GM10266 (cell line): ENCODE results near the gene INKA2.

Experiments
- DNase-seq: peaks from one replicate; pipeline ENCODE4 v3.0.0; 2012; ENCODE audit errors: extremely low spot score
- TF ChIP-seq, protein P1 (sequence below): IDR thresholded peaks from 2 replicates; pipeline ENCODE4 v1.5.1; 2012; ENCODE audit warnings: mild to moderate bottlenecking, low read depth; ENCODE audit not compliant: control insufficient read depth, insufficient read depth; ENCODE audit errors: missing control alignments

Gene INKA2

DNA sequence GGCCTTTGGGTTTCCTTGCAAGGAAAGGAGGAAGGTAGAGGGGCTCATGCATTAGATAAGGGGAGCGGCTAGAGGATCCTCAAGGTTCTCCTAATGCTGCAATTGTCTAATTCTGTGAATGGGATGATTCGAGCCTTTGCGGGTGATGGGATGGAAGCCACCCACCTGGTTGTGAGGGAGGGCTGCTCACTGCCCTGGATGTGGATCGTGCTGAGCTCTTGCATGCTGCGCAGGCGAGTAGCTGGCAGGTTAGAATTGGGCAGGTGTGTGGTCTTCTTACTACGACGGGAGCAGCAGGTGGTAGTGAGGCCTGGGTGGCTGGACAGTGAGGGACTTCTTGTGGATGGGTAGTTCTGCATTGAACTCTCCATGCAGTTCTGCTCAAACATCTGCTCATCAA lies 37.7 kb upstream of the INKA2 start:
- no peak for DNase-seq
- TF ChIP-seq, protein P1, sequence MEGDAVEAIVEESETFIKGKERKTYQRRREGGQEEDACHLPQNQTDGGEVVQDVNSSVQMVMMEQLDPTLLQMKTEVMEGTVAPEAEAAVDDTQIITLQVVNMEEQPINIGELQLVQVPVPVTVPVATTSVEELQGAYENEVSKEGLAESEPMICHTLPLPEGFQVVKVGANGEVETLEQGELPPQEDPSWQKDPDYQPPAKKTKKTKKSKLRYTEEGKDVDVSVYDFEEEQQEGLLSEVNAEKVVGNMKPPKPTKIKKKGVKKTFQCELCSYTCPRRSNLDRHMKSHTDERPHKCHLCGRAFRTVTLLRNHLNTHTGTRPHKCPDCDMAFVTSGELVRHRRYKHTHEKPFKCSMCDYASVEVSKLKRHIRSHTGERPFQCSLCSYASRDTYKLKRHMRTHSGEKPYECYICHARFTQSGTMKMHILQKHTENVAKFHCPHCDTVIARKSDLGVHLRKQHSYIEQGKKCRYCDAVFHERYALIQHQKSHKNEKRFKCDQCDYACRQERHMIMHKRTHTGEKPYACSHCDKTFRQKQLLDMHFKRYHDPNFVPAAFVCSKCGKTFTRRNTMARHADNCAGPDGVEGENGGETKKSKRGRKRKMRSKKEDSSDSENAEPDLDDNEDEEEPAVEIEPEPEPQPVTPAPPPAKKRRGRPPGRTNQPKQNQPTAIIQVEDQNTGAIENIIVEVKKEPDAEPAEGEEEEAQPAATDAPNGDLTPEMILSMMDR: no peak

DNA sequence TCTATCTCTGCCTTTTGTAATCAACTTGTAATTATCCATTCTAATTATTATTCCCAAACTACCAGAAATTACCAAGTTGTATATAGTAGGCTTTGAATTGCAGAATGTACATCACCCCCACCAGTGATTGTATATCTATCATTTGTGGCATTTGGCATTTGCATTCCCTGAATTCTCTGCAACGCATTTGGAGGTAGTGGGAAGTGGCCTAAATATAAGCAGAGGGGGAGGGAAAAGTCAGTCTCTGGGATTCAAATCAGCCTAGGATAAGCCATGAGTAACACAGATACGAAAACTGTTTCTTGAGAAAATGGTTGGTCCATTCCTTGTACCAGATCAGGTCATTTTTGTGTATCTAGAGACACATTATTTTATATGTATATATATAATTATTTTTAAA lies 37.2 kb upstream of the INKA2 start:
- no peak for DNase-seq
- TF ChIP-seq, protein P1: no peak

DNA sequence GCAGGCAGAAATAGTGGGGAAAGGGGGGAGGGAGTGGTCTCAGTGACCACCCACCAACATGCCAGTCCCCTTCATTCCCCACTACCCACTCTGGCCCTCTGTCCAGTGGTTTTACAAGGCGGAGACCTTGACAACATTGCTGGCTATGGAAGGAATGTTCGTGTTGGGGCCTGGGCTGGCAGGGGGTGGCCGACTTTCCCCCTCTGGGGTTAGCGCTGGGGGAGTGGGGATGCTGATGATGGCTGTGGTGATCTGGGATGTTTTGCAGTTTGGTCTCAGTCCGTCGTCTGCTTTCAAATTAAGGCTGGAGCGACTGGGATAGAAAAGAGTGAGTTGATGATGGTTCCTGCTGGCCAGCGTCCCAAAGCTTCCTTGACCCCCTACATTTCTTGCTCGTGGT lies 36.8 kb upstream of the INKA2 start:
- no peak for DNase-seq
- TF ChIP-seq, protein P1: no peak

DNA sequence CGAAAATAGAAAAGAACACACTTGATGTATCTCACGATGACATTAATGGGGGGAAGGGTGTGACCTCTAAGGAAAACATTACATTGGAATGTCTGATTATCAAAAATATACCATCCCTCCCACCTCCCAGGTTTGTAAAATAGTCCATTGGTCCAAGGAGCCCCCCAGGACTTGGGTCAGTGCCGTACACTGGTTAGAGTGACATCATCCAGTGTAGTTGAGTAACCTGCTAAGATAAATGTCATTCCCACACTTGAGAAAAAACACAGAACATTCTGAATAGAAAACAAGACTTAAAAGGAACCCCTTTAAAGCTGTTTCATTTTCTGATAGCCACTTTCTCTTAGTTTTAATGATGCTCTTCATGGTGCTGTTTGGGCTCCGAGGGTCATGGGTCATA lies 31.7 kb upstream of the INKA2 start:
- DNase-seq: no peak
- TF ChIP-seq, protein P1: no peak

DNA sequence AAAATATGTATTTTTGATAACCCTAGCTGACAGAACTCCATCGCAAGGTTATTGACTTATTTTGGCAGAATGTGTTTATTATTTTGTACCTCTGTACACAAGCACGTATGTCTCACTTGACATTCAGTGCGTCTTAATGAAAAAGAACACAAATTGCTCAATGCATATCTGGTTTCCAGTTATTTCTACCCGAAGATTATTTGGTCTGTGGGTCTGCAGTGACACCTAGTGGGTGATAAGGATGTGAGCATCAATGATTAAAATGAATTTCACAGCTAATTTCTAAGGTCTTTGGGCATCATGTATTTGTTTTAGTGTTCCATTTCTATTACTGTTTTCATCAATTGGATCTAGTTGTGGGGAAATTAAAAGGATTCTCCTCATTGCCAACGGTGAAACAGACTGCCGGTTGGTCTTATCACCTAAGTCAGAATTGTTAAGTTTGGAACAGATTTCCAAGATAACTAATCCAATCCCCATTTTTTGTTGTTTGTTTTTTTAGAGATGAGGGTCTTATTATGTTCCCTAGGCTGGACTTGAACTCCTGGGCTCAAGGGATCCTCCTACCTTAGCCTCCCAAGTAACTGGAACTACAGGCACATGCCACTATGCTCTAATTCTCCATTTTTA lies 30.4 kb upstream of the INKA2 start:
- TF ChIP-seq, protein P1: peak; percentile 76
- DNase-seq: peak; percentile 55

DNA sequence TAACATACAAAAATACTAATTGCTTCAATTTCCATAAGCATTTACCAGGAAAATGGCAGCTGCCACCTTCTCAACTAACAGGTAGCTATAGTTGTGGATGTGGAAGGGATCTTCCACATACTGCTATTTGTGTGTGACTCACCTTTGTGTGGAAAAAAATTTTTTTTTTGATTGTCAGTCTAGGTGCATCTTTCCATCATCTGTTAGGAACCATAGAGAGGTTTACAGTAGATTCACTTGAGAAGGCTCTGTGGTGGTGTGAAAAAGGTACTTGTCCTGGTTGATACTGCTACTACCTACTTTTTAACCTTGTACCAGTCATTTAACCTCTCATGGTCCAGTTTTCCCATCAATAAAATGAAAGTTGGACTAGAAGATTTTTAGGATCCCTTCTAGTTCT lies 29.4 kb upstream of the INKA2 start:
- DNase-seq: no peak

DNA sequence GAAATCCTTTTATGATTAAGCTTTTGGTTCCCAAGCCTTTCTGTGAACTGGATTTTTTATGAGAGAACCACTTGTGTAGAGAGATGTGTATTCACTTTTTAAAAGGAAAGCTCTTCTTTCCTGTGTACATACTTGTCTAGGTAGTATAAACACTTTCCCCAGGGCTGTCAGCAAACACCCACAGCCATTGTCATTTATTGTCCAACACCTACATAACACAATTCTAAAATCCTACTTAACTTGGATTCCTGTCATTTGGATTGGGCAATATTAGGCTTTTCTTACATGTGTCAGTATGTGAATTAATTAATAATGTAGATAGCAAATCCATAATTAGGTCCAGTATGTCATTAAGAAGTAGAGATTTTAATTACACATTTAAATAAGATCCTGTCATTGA lies 28.8 kb upstream of the INKA2 start:
- DNase-seq: no peak

More for the DNA sequence above, 29.4 kb upstream of the INKA2 start:
- TF ChIP-seq, protein P1: no peak

More for the DNA sequence above, 28.8 kb upstream of the INKA2 start:
- TF ChIP-seq, protein P1: no peak
